RWPE2 (cell line): Measurements from ENCODE around the gene STX18.

Experiments used
- ATAC-seq: fragments of 200-7000 bp; cut with Tn5 transposase; 3 replicates; pipeline ENCODE4 v1.9.1; 2021; ENCODE audit warnings: low read depth
- DNase-seq: peaks from one replicate; pipeline ENCODE4 v3.0.0-alpha.2; 2020; ENCODE audit warnings: low spot score
- H3K27ac ChIP-seq: fragments of 450-650 bp; 2 replicates; pipeline ENCODE4 v1.5.1; 2017; ENCODE audit warnings: mild to moderate bottlenecking; ENCODE audit not compliant: poor library complexity, severe bottlenecking
- H3K27me3 ChIP-seq: fragments of 250-450 bp; sonication (Bioruptor Pico); 2 replicates; pipeline ENCODE4 v1.5.1; 2021; ENCODE audit warnings: mild to moderate bottlenecking, moderate library complexity; ENCODE audit not compliant: insufficient read depth, poor library complexity, severe bottlenecking
- H3K36me3 ChIP-seq: fragments of 250-450 bp; sonication (Bioruptor Pico); 2 replicates; pipeline ENCODE4 v1.5.1; 2020; ENCODE audit warnings: low read depth, mild to moderate bottlenecking, moderate library complexity
- H3K4me1 ChIP-seq: fragments of 250-450 bp; sonication (Bioruptor Pico); 2 replicates; pipeline ENCODE4 v1.5.1; 2021; ENCODE audit warnings: mild to moderate bottlenecking, moderate library complexity; ENCODE audit not compliant: insufficient read depth, poor library complexity, severe bottlenecking
- H3K4me3 ChIP-seq: fragments of 250-450 bp; sonication (Bioruptor Pico); 2 replicates; pipeline ENCODE4 v1.5.1; 2021; ENCODE audit warnings: mild to moderate bottlenecking, moderate library complexity; ENCODE audit not compliant: severe bottlenecking
- H3K9me3 ChIP-seq: fragments of 250-450 bp; sonication (Bioruptor Pico); 2 replicates; pipeline ENCODE4 v1.5.1; 2021; ENCODE audit warnings: mild to moderate bottlenecking, moderate library complexity; ENCODE audit not compliant: severe bottlenecking
- CTCF ChIP-seq: fragments of 450-650 bp; IDR thresholded peaks from one replicate; pipeline ENCODE4 v1.5.1; 2017; ENCODE audit warnings: mild to moderate bottlenecking, moderate library complexity; ENCODE audit not compliant: poor library complexity, severe bottlenecking

The STX18 gene

GRCh38 chr4:4526401-4526800 lies 15.4 kb downstream of the STX18 start:
- ATAC-seq (no peak), DNase-seq (no peak)
- H3K4me3 ChIP-seq: no peak overlapping the region
- no peak overlapping the region for H3K27ac ChIP-seq
- TF ChIP-seq CTCF: no peak
- no peaks in the 10 kb centered on the region for H3K4me1 ChIP-seq
- no peaks in the 10 kb centered on the region for H3K9me3 ChIP-seq
- H3K36me3 ChIP-seq: peaks cover 5% of the 10 kb centered on the region; the same call in 1 of the 2 replicates
- no peaks in the 10 kb centered on the region for H3K27me3 ChIP-seq

GRCh38 chr4:4524364-4524763 lies 17.5 kb downstream of the STX18 start:
- no peak for ATAC-seq
- no peak overlapping the region for H3K27ac ChIP-seq
- no peak for DNase-seq
- H3K4me1 ChIP-seq: no peaks in the 10 kb centered on the region
- H3K9me3 ChIP-seq: no peaks in the 10 kb centered on the region
- no peaks in the 10 kb centered on the region for H3K27me3 ChIP-seq
- peaks cover 5% of the 10 kb centered on the region; the same call in 1 of the 2 replicates for H3K36me3 ChIP-seq
- no peak overlapping the region for H3K4me3 ChIP-seq
- no peak for TF ChIP-seq CTCF

- no peaks in the 10 kb centered on the region for H3K9me3 ChIP-seq
- ATAC-seq: no peak
- DNase-seq: no peak
- H3K36me3 ChIP-seq: no peaks in the 10 kb centered on the region
- no peaks in the 10 kb centered on the region for H3K4me1 ChIP-seq
- no peaks in the 10 kb centered on the region for H3K27me3 ChIP-seq
- H3K4me3 ChIP-seq: no peak overlapping the region
- no peak for TF ChIP-seq CTCF
- no peak overlapping the region for H3K27ac ChIP-seq
These were observed 20.1 kb downstream of the STX18 start for GRCh38 chr4:4521731-4522130.

GRCh38 chr4:4521136-4521535 lies 20.7 kb downstream of the STX18 start:
- Histone ChIP-seq H3K4me1 (no peaks in the 10 kb centered on the region), H3K4me3 (no peak overlapping the region), H3K27ac (no peak overlapping the region), H3K36me3 (no peaks in the 10 kb centered on the region), H3K27me3 (no peaks in the 10 kb centered on the region), H3K9me3 (no peaks in the 10 kb centered on the region)
- DNase-seq: no peak
- no peak for TF ChIP-seq CTCF
- no peak for ATAC-seq

- no peak for DNase-seq
These were observed 22.5 kb downstream of the STX18 start for GRCh38 chr4:4519297-4519894.

More at GRCh38 chr4:4519297-4519894, 22.5 kb downstream of the STX18 start:
- Histone ChIP-seq H3K4me1 (no peaks in the 10 kb centered on the region), H3K4me3 (no peak overlapping the region), H3K36me3 (no peaks in the 10 kb centered on the region), H3K27me3 (no peaks in the 10 kb centered on the region), H3K27ac (no peak overlapping the region), H3K9me3 (no peaks in the 10 kb centered on the region)
- no peak; the same call in 2 of the 3 replicates for ATAC-seq
- TF ChIP-seq CTCF: peak; percentile 78
